CD4-positive, alpha-beta memory T cell (primary cell): ENCODE measurements around the gene MTMR10. TPM values are rescaled to one million over a fixed set of nuclear protein-coding genes. Genes with fewer than 3 reads are reported as not detected.

Source experiments
- CTCF ChIA-PET: fragments of 350-600 bp; sonication (Branson Sonifier 250); formaldehyde crosslinking; loops from one replicate; lab custom pipeline; 2021; ENCODE audit warnings: inconsistent platforms; ENCODE audit not compliant: partially characterized antibody; lab: Charles Lee
- POLR2A ChIA-PET: fragments of 350-600 bp; sonication (Branson Sonifier 250); formaldehyde crosslinking; loops from one replicate; lab custom pipeline; 2021; ENCODE audit not compliant: partially characterized antibody; lab: Charles Lee
- DNase-seq, 5 donors: peaks; one replicate each; pipeline versions ENCODE4 v3.0.0 to v3.0.0-alpha.2; 2020 to 2022; ENCODE audit warnings: mixed read lengths in 1 of 5
- H3K27ac ChIP-seq: one replicate; pipeline ENCODE4 v1.7.0; 2013; ENCODE audit warnings: low read depth, low read length
- H3K27me3 ChIP-seq: 2 replicates; pipeline ENCODE4 v1.7.0; 2013; ENCODE audit warnings: mild to moderate bottlenecking, low read length, moderate library complexity; ENCODE audit not compliant: insufficient read depth
- H3K36me3 ChIP-seq: 2 replicates; pipeline ENCODE4 v1.7.0; 2013; ENCODE audit warnings: mild to moderate bottlenecking, low read length, moderate library complexity; ENCODE audit not compliant: insufficient read depth
- H3K4me1 ChIP-seq: 2 replicates; pipeline ENCODE4 v1.7.0; 2013; ENCODE audit warnings: mild to moderate bottlenecking, low read length, moderate library complexity; ENCODE audit not compliant: insufficient read depth
- H3K4me3 ChIP-seq, 2 donors: one replicate each; pipeline ENCODE4 v1.7.0; 2013; ENCODE audit warnings: low read length in 2 of 2, mild to moderate bottlenecking in 1 of 2
- H3K9me3 ChIP-seq, 2 donors: one replicate each; pipeline ENCODE4 v1.7.0; 2013; ENCODE audit warnings: low read length in 2 of 2, control low read depth in 1 of 2; ENCODE audit not compliant: control insufficient read depth in 1 of 2
- H3K27ac Mint-ChIP-seq, 7 donors: one replicate each; pipeline ENCODE4 v1.8.0; 2020 to 2021; ENCODE audit warnings: mixed read lengths in 7 of 7, mild to moderate bottlenecking in 6 of 7, inconsistent platforms in 3 of 7, moderate library complexity in 3 of 7
- H3K27me3 Mint-ChIP-seq, 2 donors: one replicate each; pipeline ENCODE4 v1.8.0; 2020 to 2021; ENCODE audit warnings: mixed read lengths in 2 of 2
- H3K36me3 Mint-ChIP-seq, 2 donors: one replicate each; pipeline ENCODE4 v1.8.0; 2020 to 2021; ENCODE audit warnings: mixed read lengths in 2 of 2, inconsistent platforms in 1 of 2, mild to moderate bottlenecking in 1 of 2
- H3K4me1 Mint-ChIP-seq, 4 donors: one replicate each; pipeline ENCODE4 v1.8.0; 2020 to 2021; ENCODE audit warnings: mixed read lengths in 4 of 4, mild to moderate bottlenecking in 1 of 4
- H3K4me3 Mint-ChIP-seq, 8 donors: one replicate each; pipeline ENCODE4 v1.8.0; 2020 to 2021; ENCODE audit warnings: mixed read lengths in 8 of 8, mild to moderate bottlenecking in 7 of 8, moderate library complexity in 6 of 8, inconsistent platforms in 3 of 8
- H3K9me3 Mint-ChIP-seq, 8 donors: one replicate each; pipeline ENCODE4 v1.8.0; 2020 to 2021; ENCODE audit warnings: mixed read lengths in 8 of 8, mild to moderate bottlenecking in 5 of 8, inconsistent platforms in 3 of 8, moderate library complexity in 1 of 8
- intact Hi-C: fragments of 100-400 bp; cut with micrococcal nuclease; formaldehyde crosslinking; loops from one replicate; pipeline ENCODE4 v1.15.1; 2023
- polyA plus RNA-seq, 2 donors: library from polyadenylated mRNA; unstranded; fragments of 300-500 nt; fragmentation: Illumina TruSeq; gene quantifications; one replicate each; pipeline ENCODE4 v1.2.3, GENCODE V29; 2021
- total RNA-seq, 2 experiments: library from RNA; stranded (reverse); gene quantifications; one replicate each; pipeline ENCODE4 v1.2.3, GENCODE V29; 2021

Gene MTMR10
- total and polyA plus RNA-seq, 4 experiments from 2014 or later = 2.7 to 31.8 (median 19.0) TPM

DNA sequence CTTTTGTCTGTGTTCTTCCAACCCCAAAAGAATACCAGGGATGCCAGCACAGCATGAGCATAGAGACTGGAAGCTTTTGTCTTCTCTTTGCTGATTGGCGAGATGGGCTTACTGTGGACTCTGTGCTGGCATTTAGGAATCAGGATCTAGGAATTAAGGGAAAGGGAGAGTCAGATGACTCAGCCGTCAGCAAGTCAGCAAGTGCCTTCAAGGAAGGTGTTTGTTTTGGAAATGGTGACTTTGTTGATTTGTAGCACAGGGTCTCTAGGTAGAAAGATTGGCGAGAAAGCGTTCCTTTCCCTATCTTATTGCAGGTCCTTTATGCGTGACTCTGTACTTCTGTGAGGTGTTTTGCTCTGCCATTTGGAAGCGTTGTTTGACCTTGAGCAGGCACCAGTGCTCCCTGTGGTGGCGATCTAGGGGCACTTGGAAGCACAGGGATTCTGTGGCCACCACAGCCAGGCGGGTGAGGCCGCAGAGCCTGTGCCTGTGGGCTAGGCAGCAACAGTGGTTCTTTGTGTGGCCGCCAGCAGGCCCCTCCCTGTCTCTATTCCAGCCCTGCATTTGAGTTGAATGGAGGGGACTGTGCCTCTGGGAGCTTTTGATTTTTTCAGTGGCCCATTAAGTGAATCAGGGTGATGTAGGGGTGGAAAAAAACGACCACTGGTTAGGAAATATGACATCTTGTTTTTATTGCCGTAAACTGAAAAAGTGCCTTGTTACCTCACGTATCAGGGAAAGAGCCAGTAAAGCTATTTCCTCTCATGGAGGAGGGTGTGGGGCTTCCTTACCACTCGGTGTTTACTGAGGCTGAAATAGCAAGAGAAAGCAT, 68.7 kb downstream of the MTMR10 start:
- no peak for DNase-seq
- ChIA-PET CTCF (interaction anchor here (0.7 kb wide), 1 partner anchor 207 kb away, joined by 3 read pairs; no protein-coding TSS in a partner anchor), POLR2A (no interaction called here)
- intact Hi-C loops = no loop called here
- Mint-ChIP-seq H3K36me3 (peaks cover 27 to 76% of the 10 kb centered on the region in 2 donors), H3K27me3 (no peaks in the 10 kb centered on the region), H3K4me3 (no peak overlapping the region), H3K9me3 (no peaks in the 10 kb centered on the region), H3K4me1 (no peaks in the 10 kb centered on the region), H3K27ac (peak overlapping the region in 2 of 7 donors; percentile 29 to 57)
- no peaks in the 10 kb centered on the region for H3K9me3 ChIP-seq
- no peaks in the 10 kb centered on the region for H3K4me1 ChIP-seq
- H3K36me3 ChIP-seq = peaks cover 54% of the 10 kb centered on the region
- H3K27ac ChIP-seq = no peak overlapping the region
- H3K27me3 ChIP-seq = no peaks in the 10 kb centered on the region
- no peak overlapping the region for H3K4me3 ChIP-seq

DNA sequence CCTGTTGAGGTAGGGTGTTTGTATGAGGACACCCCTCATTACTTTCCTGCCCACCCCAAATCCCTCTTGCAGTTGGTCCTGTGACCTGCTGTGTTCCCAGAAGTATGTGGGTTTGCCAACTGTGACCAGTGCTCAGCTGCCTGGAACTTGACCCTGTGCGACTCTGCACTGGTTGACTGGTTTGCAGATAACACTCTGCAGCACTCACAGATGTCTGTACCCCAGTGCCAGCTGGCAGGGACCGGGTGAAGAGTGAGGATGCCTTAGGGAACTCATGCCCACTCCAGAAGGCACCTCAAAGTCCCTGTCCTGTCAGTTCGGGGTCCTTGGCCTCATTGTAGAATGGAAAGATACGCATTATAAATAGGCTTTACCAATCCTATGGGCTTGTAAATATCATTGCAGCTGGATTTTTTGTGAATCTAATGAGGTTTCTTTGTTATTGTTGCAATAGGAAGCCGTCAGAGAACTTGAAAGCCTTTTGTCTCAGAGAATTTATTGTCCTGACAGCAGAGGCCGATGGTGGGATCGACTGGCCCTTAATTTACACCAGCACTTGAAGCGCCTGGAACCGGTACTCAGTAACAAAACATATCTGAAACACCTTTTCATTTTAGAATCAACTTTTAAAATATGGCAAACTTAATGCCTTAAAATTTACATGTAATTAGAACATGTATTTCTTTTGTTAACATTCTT, 69.5 kb downstream of the MTMR10 start:
- peaks cover 31 to 78% of the 10 kb centered on the region in 2 donors for H3K36me3 Mint-ChIP-seq
- no peaks in the 10 kb centered on the region for H3K9me3 Mint-ChIP-seq
- intact Hi-C loops = no loop called here
- Histone ChIP-seq H3K36me3 (peaks cover 58% of the 10 kb centered on the region), H3K4me1 (no peaks in the 10 kb centered on the region), H3K4me3 (no peak overlapping the region), H3K9me3 (no peaks in the 10 kb centered on the region), H3K27ac (no peak overlapping the region), H3K27me3 (no peaks in the 10 kb centered on the region)
- H3K27me3 Mint-ChIP-seq = no peaks in the 10 kb centered on the region
- CTCF ChIA-PET = no interaction called here
- POLR2A ChIA-PET = no interaction called here
- DNase-seq = no peak
- no peak overlapping the region for H3K4me3 Mint-ChIP-seq
- peak overlapping the region in 2 of 7 donors; percentile 8 to 46 for H3K27ac Mint-ChIP-seq
- peaks cover 0 to 2% (median under 1%) of the 10 kb centered on the region in 4 donors for H3K4me1 Mint-ChIP-seq

DNA sequence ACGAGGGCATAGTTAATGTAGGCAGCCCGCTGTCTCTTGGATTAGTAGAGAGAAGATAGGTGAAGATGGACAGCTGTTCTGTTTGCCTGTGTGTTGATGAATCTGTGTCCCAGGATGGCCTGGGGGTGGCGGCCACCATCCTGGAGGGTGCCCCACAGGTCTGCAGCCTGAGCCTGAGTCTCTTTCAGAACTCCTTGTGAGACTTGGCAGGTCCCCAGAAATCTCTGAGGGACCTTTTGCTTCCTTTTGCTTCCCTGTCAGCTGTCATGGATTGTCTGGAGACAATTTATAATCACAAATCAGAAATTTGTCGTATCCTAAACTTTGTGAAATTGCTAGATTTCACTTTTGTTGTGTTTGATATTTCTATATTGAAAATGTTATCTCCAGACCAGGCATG, 70.3 kb downstream of the MTMR10 start:
- no peaks in the 10 kb centered on the region for H3K27me3 Mint-ChIP-seq
- Histone ChIP-seq H3K4me3 (no peak overlapping the region), H3K9me3 (no peaks in the 10 kb centered on the region), H3K27me3 (no peaks in the 10 kb centered on the region), H3K36me3 (peaks cover 59% of the 10 kb centered on the region), H3K4me1 (no peaks in the 10 kb centered on the region), H3K27ac (no peak overlapping the region)
- no peak overlapping the region for H3K4me3 Mint-ChIP-seq
- POLR2A ChIA-PET = no interaction called here
- peaks cover 32 to 78% of the 10 kb centered on the region in 2 donors for H3K36me3 Mint-ChIP-seq
- no peaks in the 10 kb centered on the region for H3K9me3 Mint-ChIP-seq
- CTCF ChIA-PET = no interaction called here
- intact Hi-C loops = no loop called here
- H3K27ac Mint-ChIP-seq = peak overlapping the region in 2 of 7 donors; percentile 65 to 79
- no peak for DNase-seq
- H3K4me1 Mint-ChIP-seq = peaks cover 0 to 7% (median 4%) of the 10 kb centered on the region in 4 donors

DNA sequence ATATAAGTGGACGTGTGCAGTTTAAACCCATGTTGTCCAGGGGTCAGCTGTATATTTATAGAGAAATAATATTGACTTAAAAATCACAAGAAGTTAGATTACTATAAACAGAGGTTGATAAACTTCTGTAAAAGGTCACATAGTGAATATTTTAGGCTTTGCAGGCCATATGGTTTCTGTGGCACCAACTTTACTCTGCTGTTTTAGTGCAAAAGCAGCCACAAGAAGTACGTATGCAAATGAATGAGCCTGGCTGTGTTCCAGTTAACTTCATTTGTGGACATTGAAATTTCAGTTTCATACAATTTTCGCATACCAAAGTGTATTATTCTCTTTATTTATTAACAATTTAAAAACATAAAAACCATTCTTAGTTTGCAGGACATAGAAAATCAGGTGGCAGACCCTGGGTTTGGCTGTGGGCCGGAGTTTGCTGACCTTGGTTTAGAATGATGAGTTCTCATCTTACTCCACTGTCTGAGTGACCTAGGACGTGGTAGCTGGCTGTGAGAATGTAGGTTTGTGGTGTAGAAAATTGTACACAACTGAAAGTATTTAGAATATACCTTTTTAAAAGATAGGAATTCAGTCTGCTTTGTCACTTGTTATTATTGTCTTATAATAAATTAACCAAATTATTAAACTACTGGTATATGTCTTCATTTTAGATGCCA, 71.4 kb downstream of the MTMR10 start:
- Histone ChIP-seq H3K9me3 (no peaks in the 10 kb centered on the region), H3K27me3 (no peaks in the 10 kb centered on the region), H3K36me3 (peaks cover 53% of the 10 kb centered on the region), H3K27ac (no peak overlapping the region), H3K4me1 (no peaks in the 10 kb centered on the region), H3K4me3 (no peak overlapping the region)
- peak overlapping the region in 2 of 7 donors; percentile 28 to 60 for H3K27ac Mint-ChIP-seq
- H3K9me3 Mint-ChIP-seq = no peaks in the 10 kb centered on the region
- H3K27me3 Mint-ChIP-seq = no peaks in the 10 kb centered on the region
- intact Hi-C loops = no loop called here
- ChIA-PET POLR2A (no interaction called here), CTCF (no interaction called here)
- H3K36me3 Mint-ChIP-seq = peaks cover 36 to 78% of the 10 kb centered on the region in 2 donors
- peaks cover 0 to 9% (median 4%) of the 10 kb centered on the region in 4 donors for H3K4me1 Mint-ChIP-seq
- H3K4me3 Mint-ChIP-seq = no peak overlapping the region
- DNase-seq = no peak

DNA sequence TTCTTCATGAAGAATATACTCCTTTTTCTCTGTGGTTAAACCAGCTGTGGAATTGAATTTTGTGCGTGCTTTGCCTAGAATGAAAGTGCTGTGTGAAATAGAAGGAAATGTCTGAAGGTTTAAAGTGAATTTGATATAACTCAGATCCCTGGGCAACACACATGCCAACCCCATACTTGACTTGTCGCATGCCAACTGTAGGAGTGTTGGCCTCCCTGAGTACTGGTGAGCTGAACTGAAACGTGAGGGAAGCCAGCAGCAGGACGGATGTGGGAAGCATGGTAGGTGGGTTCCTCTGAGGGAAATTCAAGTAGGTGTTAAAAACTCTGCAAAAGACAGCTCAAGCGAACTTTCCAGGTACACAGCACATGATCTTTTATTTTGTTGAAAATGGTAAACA, 73.1 kb downstream of the MTMR10 start:
- Histone ChIP-seq H3K27me3 (no peaks in the 10 kb centered on the region), H3K9me3 (no peaks in the 10 kb centered on the region), H3K4me3 (no peak overlapping the region), H3K36me3 (peaks cover 49% of the 10 kb centered on the region), H3K4me1 (no peaks in the 10 kb centered on the region), H3K27ac (no peak overlapping the region)
- CTCF ChIA-PET = interaction anchor here (1.6 kb wide), 1 partner anchor 23 kb away, joined by 3 read pairs; no protein-coding TSS in a partner anchor
- intact Hi-C loops = no loop called here
- DNase-seq = no peak
- peaks cover 38 to 76% of the 10 kb centered on the region in 2 donors for H3K36me3 Mint-ChIP-seq
- H3K27me3 Mint-ChIP-seq = no peaks in the 10 kb centered on the region
- H3K27ac Mint-ChIP-seq = no peak overlapping the region
- no peaks in the 10 kb centered on the region for H3K9me3 Mint-ChIP-seq
- POLR2A ChIA-PET = interaction anchor here (1.5 kb wide), 1 partner anchor 15 kb away, joined by 4 read pairs; the partner anchor contains the start of gene FAN1
- peaks cover 4 to 10% (median 5%) of the 10 kb centered on the region in 4 donors for H3K4me1 Mint-ChIP-seq
- H3K4me3 Mint-ChIP-seq = no peak overlapping the region

DNA sequence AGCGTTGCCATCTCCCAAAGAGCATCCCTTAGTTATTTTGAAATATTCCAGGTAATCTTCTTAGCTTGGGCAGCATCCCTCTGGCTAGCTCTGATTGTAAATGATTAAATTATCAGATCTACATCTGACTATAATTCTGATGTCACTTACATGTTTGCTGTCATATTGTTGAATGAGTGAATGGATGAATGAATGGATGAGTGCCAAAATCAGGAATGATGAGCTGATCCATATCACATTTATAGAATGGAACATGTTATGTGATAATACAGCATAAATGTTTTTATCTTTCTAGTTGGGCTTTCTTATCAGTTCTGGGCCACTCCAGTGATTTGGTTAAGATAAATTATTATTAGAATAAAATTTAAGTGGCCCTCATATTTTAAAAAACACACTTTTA, 73.8 kb downstream of the MTMR10 start:
- H3K9me3 ChIP-seq = no peaks in the 10 kb centered on the region
- CTCF ChIA-PET = interaction anchor here (1.6 kb wide), 1 partner anchor 22 kb away, joined by 3 read pairs; no protein-coding TSS in a partner anchor
- peaks cover 49% of the 10 kb centered on the region for H3K36me3 ChIP-seq
- Mint-ChIP-seq H3K9me3 (no peaks in the 10 kb centered on the region), H3K4me1 (peaks cover 4 to 10% (median 5%) of the 10 kb centered on the region in 4 donors), H3K4me3 (no peak overlapping the region), H3K27me3 (no peaks in the 10 kb centered on the region), H3K27ac (no peak overlapping the region), H3K36me3 (peaks cover 38 to 72% of the 10 kb centered on the region in 2 donors)
- no peak overlapping the region for H3K27ac ChIP-seq
- intact Hi-C loops = no loop called here
- H3K4me1 ChIP-seq = no peaks in the 10 kb centered on the region
- POLR2A ChIA-PET = interaction anchor here (1.5 kb wide), 1 partner anchor 14 kb away, joined by 4 read pairs; the partner anchor contains the start of gene FAN1
- no peaks in the 10 kb centered on the region for H3K27me3 ChIP-seq
- no peak for DNase-seq
- H3K4me3 ChIP-seq = no peak overlapping the region
